Upper lobe of right lung (tissue), 1 donor: ENCODE measurements around the gene NCOR1. TPM values are rescaled to one million over a fixed set of nuclear protein-coding genes. Genes with fewer than 3 reads are reported as not detected.
"Not testable (repeated sequence)": the region's sequence is repeated elsewhere in the genome, so short reads cannot be mapped to it uniquely, and the experiment has no call there.

ENCODE experiments used
- ATAC-seq: fragments of 200-7000 bp; cut with Tn5 transposase; one replicate; pipeline ENCODE4 v1.9.1; 2020; ENCODE audit warnings: mild to moderate bottlenecking, moderate library complexity
- DNase-seq: peaks from one replicate; pipeline ENCODE4 v3.0.0-alpha.2; 2020
- H3K27ac ChIP-seq: fragments of 200-600 bp; one replicate; pipeline ENCODE4 v1.8.0; 2022
- H3K27me3 ChIP-seq: fragments of 200-600 bp; one replicate; pipeline ENCODE4 v1.8.0; 2022; ENCODE audit warnings: mild to moderate bottlenecking
- H3K36me3 ChIP-seq: fragments of 200-600 bp; one replicate; pipeline ENCODE4 v1.8.0; 2022
- H3K4me1 ChIP-seq: fragments of 200-600 bp; one replicate; pipeline ENCODE4 v1.8.0; 2022
- H3K4me3 ChIP-seq: fragments of 200-600 bp; one replicate; pipeline ENCODE4 v1.8.0; 2022; ENCODE audit warnings: mild to moderate bottlenecking
- H3K9me3 ChIP-seq: fragments of 200-600 bp; one replicate; pipeline ENCODE4 v1.8.0; 2022
- CTCF ChIP-seq: fragments of 200-600 bp; IDR thresholded peaks from one replicate; pipeline ENCODE4 v1.8.0; 2022; ENCODE audit warnings: antibody characterized with exemption
- intact Hi-C: fragments of 100-400 bp; cut with DNase I; formaldehyde crosslinking; loops from one replicate; pipeline ENCODE4 v1.11.0; 2022
- total RNA-seq: library from RNA; stranded (reverse); fragmentation: NEBNext Ultra II Directional; extraction: Animal tissue kit (Norgen Biotek cat#: 25700); gene quantifications from one replicate; pipeline ENCODE4 v1.2.1, GENCODE V29; 2021
- donor health status: DM: no; HTN: yes; CAD: no; lungs with severe emphysema.

NCOR1 gene
- total RNA-seq, 1 donor from 2014 or later: 138 TPM

- intact Hi-C loops: no loop called here
- TF ChIP-seq CTCF: no peak
- no peaks in the 10 kb centered on the region for H3K4me1 ChIP-seq
- no peak overlapping the region for H3K4me3 ChIP-seq
- H3K27ac ChIP-seq: no peak overlapping the region
- no peak for DNase-seq
- no peaks in the 10 kb centered on the region for H3K27me3 ChIP-seq
- no peaks in the 10 kb centered on the region for H3K9me3 ChIP-seq
- ATAC-seq: no peak
- peaks cover 98% of the 10 kb centered on the region for H3K36me3 ChIP-seq
Observed at GRCh38 chr17:16117149-16117548, 98.2 kb downstream of the NCOR1 start.

GRCh38 chr17:16115077-16115698 lies 100.1 kb downstream of the NCOR1 start:
- intact Hi-C loops: not testable (repeated sequence)

GRCh38 chr17:16108871-16109270 lies 106.5 kb downstream of the NCOR1 start:
- Histone ChIP-seq H3K4me3 (no peak overlapping the region), H3K4me1 (no peaks in the 10 kb centered on the region), H3K9me3 (no peaks in the 10 kb centered on the region), H3K36me3 (peaks cover 45% of the 10 kb centered on the region), H3K27me3 (no peaks in the 10 kb centered on the region), H3K27ac (no peak overlapping the region)
- no peak for TF ChIP-seq CTCF
- no peak for ATAC-seq
- intact Hi-C loops: no loop called here
- no peak for DNase-seq

More at GRCh38 chr17:16115077-16115698, 100.1 kb downstream of the NCOR1 start:
- not testable (repeated sequence) for H3K4me1 ChIP-seq, H3K4me3 ChIP-seq, H3K27ac ChIP-seq, H3K9me3 ChIP-seq, H3K27me3 ChIP-seq, DNase-seq, ATAC-seq
- H3K36me3 ChIP-seq: peaks cover 89% of the 10 kb centered on the region

GRCh38 chr17:16108386-16108785 lies 106.9 kb downstream of the NCOR1 start:
- H3K9me3 ChIP-seq: no peaks in the 10 kb centered on the region

GRCh38 chr17:16107165-16107770 lies 108.1 kb downstream of the NCOR1 start:
- Histone ChIP-seq H3K27ac (no peak overlapping the region), H3K4me3 (no peak overlapping the region), H3K36me3 (peaks cover 37% of the 10 kb centered on the region), H3K9me3 (no peaks in the 10 kb centered on the region), H3K27me3 (no peaks in the 10 kb centered on the region), H3K4me1 (no peaks in the 10 kb centered on the region)
- no peak for DNase-seq
- no peak for ATAC-seq
- intact Hi-C loops: no loop called here
- TF ChIP-seq CTCF: no peak

More at GRCh38 chr17:16108386-16108785, 106.9 kb downstream of the NCOR1 start:
- TF ChIP-seq CTCF: no peak
- H3K4me1 ChIP-seq: no peaks in the 10 kb centered on the region
- intact Hi-C loops: no loop called here
- no peak for DNase-seq
- no peak for ATAC-seq
- H3K27me3 ChIP-seq: no peaks in the 10 kb centered on the region
- no peak overlapping the region for H3K4me3 ChIP-seq
- H3K36me3 ChIP-seq: peaks cover 40% of the 10 kb centered on the region
- no peak overlapping the region for H3K27ac ChIP-seq

GRCh38 chr17:16106161-16106891 lies 109.0 kb downstream of the NCOR1 start:
- no peaks in the 10 kb centered on the region for H3K4me1 ChIP-seq
- intact Hi-C loops: no loop called here
- no peaks in the 10 kb centered on the region for H3K9me3 ChIP-seq
- no peak for ATAC-seq
- H3K27ac ChIP-seq: no peak overlapping the region
- peaks cover 40% of the 10 kb centered on the region for H3K36me3 ChIP-seq
- no peak overlapping the region for H3K4me3 ChIP-seq
- TF ChIP-seq CTCF: no peak
- DNase-seq: no peak
- no peaks in the 10 kb centered on the region for H3K27me3 ChIP-seq
